ENCODE results near the gene RIN3.

DNA sequence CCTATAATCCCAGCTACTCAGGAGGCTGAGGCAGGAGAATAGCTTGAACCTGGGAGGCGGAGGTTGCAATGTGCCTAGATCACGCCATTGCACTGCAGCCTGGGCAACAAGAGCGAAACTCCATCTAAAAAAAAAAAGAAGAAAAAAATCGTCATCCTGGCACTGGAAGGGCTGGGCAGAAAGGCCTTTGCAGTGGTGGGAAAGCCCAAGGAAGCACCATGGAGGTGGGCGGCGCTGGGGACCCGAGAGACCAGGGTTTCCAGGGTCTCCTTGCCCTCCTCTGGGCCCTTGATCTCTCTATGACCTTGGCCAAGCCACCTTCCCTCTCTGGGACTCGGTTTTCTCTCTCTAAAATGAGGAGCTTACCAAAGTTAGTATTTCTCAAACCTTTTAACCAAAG is 169.5 kb downstream of the RIN3 start:
- TF ChIP-seq, protein P1, sequence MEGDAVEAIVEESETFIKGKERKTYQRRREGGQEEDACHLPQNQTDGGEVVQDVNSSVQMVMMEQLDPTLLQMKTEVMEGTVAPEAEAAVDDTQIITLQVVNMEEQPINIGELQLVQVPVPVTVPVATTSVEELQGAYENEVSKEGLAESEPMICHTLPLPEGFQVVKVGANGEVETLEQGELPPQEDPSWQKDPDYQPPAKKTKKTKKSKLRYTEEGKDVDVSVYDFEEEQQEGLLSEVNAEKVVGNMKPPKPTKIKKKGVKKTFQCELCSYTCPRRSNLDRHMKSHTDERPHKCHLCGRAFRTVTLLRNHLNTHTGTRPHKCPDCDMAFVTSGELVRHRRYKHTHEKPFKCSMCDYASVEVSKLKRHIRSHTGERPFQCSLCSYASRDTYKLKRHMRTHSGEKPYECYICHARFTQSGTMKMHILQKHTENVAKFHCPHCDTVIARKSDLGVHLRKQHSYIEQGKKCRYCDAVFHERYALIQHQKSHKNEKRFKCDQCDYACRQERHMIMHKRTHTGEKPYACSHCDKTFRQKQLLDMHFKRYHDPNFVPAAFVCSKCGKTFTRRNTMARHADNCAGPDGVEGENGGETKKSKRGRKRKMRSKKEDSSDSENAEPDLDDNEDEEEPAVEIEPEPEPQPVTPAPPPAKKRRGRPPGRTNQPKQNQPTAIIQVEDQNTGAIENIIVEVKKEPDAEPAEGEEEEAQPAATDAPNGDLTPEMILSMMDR (IDR thresholded peaks at IDR 0.05): no peak
- TF ChIP-seq POLR2A (IDR thresholded peaks at IDR 0.05): no peak

All from testis (tissue), 2 donors.